Kidney (tissue), 14 donors: ENCODE measurements around the gene RASAL1. TPM values are rescaled to one million over a fixed set of nuclear protein-coding genes. Genes with fewer than 3 reads are reported as not detected.

ENCODE experiments used
- DNase-seq, 5 donors: peaks; one replicate each; pipeline ENCODE4 v3.0.0-alpha.2; 2013 to 2020
- FAIRE-seq: peaks from 2 replicates; lab custom pipeline; 2012; peaks lifted over from hg19 to GRCh38; lab: Jason Lieb, UNC
- H3K27ac ChIP-seq, 2 donors: one replicate each; pipeline ENCODE4 v1.7.0; 2013; ENCODE audit warnings: low read depth in 2 of 2, low read length in 2 of 2, inconsistent platforms in 1 of 2
- H3K27me3 ChIP-seq: one replicate; pipeline ENCODE4 v1.7.1; 2013; ENCODE audit warnings: low read length, inconsistent platforms; ENCODE audit not compliant: control insufficient read depth, insufficient read depth
- H3K36me3 ChIP-seq, 3 donors: one replicate each; pipeline versions ENCODE4 v1.7.0 to v1.7.1; 2013; ENCODE audit warnings: low read length in 3 of 3, control low read depth in 1 of 3, inconsistent platforms in 1 of 3; ENCODE audit not compliant: insufficient read depth in 3 of 3, control insufficient read depth in 2 of 3
- H3K4me1 ChIP-seq, 3 donors: one replicate each; pipeline versions ENCODE4 v1.7.0 to v1.7.1; 2013; ENCODE audit warnings: low read length in 3 of 3, inconsistent platforms in 1 of 3, low read depth in 1 of 3; ENCODE audit not compliant: control insufficient read depth in 2 of 3, insufficient read depth in 2 of 3
- H3K4me3 ChIP-seq, 3 donors: one replicate each; pipeline versions ENCODE4 v1.7.0 to v1.8.1; 2013; ENCODE audit warnings: low read length in 3 of 3, control low read depth in 1 of 3, inconsistent platforms in 1 of 3
- H3K9ac ChIP-seq, 3 donors: one replicate each; pipeline versions ENCODE4 v1.7.0 to v1.7.1; 2013; ENCODE audit warnings: low read length in 3 of 3, control low read depth in 1 of 3, inconsistent platforms in 1 of 3
- H3K9me3 ChIP-seq, 3 donors: one replicate each; pipeline versions ENCODE4 v1.7.0 to v1.7.1; 2013; ENCODE audit warnings: low read length in 3 of 3, control low read depth in 1 of 3, inconsistent platforms in 1 of 3; ENCODE audit not compliant: control insufficient read depth in 2 of 3, insufficient read depth in 1 of 3
- CTCF ChIP-seq: IDR thresholded peaks from 3 replicates; pipeline ENCODE4 v1.5.1; 2012; ENCODE audit warnings: mild to moderate bottlenecking, moderate library complexity, borderline replicate concordance; ENCODE audit not compliant: insufficient read depth; ENCODE audit errors: extremely low read depth
- intact Hi-C: fragments of 100-400 bp; cut with DNase I; formaldehyde crosslinking; loops from one replicate; pipeline ENCODE4 v1.11.1; 2022
- polyA plus RNA-seq: library from polyadenylated mRNA; stranded (reverse); fragments of 350-450 nt; fragmentation: Illumina TruSeq; extraction: RNeasy Lipid Tissue Mini Kit (QIAGEN cat#74804); gene quantifications from one replicate; pipeline ENCODE4 v1.2.3, GENCODE V29; 2014; ENCODE audit warnings: low read depth, low replicate concordance; ENCODE audit not compliant: insufficient read depth
- total RNA-seq: library from RNA; stranded (reverse); fragmentation: NEBNext Ultra II Directional; extraction: Animal tissue kit (Norgen Biotek cat#: 25700); gene quantifications from one replicate; pipeline ENCODE4 v1.2.1, GENCODE V29; 2021
- donor health status: control.
- donor health status: control.
- donor health status: control.
- donor health status: control.
- donor health status: control.
- donor health status: DM: yes; HTN: yes; CAD: no.
- donor health status: Normal renal cell carcinoma (clear cell type).

Gene RASAL1
- total and polyA plus RNA-seq, 2 donors from 2014 or later = 23.5 to 58.3 TPM

- Histone ChIP-seq H3K27ac (no peak overlapping the region), H3K4me1 (no peaks in the 10 kb centered on the region), H3K9me3 (no peaks in the 10 kb centered on the region), H3K27me3 (no peaks in the 10 kb centered on the region), H3K36me3 (no peaks in the 10 kb centered on the region), H3K4me3 (peak overlapping the region; percentile 16 to 35 (median 18)), H3K9ac (peak overlapping the region in 1 of 3 donors; percentile 3)
- DNase-seq = no peak
- TF ChIP-seq CTCF = no peak
- FAIRE-seq = no peak
- intact Hi-C loops = no loop called here
These were observed 79.3 kb downstream of the RASAL1 start for GRCh38 chr12:113056381-113056630.

- Histone ChIP-seq H3K4me3 (peak overlapping the region; percentile 16 to 35 (median 18)), H3K4me1 (no peaks in the 10 kb centered on the region), H3K27me3 (no peaks in the 10 kb centered on the region), H3K9ac (no peak overlapping the region), H3K27ac (no peak overlapping the region), H3K9me3 (no peaks in the 10 kb centered on the region), H3K36me3 (no peaks in the 10 kb centered on the region)
- no peak for TF ChIP-seq CTCF
- DNase-seq = peak in 1 of 5 donors; percentile 71
- intact Hi-C loops = no loop called here
- no peak for FAIRE-seq
These were observed 79.8 kb downstream of the RASAL1 start for GRCh38 chr12:113055594-113056380.

GRCh38 chr12:113054948-113055486, 80.5 kb downstream of the RASAL1 start:
- FAIRE-seq (no peak), DNase-seq (no peak)
- Histone ChIP-seq H3K27ac (no peak overlapping the region), H3K9me3 (no peaks in the 10 kb centered on the region), H3K27me3 (no peaks in the 10 kb centered on the region), H3K4me1 (no peaks in the 10 kb centered on the region), H3K9ac (no peak overlapping the region), H3K36me3 (no peaks in the 10 kb centered on the region), H3K4me3 (no peak overlapping the region)
- TF ChIP-seq CTCF = no peak
- intact Hi-C loops = no loop called here
